GOT3 (cell line): ENCODE measurements around the gene NACC2.

ENCODE experiments used
- DNase-seq: peaks from one replicate; lab custom pipeline; 2025; ENCODE audit warnings: mixed read lengths; lab: John Stamatoyannopoulos, UW

NACC2 gene

DNA sequence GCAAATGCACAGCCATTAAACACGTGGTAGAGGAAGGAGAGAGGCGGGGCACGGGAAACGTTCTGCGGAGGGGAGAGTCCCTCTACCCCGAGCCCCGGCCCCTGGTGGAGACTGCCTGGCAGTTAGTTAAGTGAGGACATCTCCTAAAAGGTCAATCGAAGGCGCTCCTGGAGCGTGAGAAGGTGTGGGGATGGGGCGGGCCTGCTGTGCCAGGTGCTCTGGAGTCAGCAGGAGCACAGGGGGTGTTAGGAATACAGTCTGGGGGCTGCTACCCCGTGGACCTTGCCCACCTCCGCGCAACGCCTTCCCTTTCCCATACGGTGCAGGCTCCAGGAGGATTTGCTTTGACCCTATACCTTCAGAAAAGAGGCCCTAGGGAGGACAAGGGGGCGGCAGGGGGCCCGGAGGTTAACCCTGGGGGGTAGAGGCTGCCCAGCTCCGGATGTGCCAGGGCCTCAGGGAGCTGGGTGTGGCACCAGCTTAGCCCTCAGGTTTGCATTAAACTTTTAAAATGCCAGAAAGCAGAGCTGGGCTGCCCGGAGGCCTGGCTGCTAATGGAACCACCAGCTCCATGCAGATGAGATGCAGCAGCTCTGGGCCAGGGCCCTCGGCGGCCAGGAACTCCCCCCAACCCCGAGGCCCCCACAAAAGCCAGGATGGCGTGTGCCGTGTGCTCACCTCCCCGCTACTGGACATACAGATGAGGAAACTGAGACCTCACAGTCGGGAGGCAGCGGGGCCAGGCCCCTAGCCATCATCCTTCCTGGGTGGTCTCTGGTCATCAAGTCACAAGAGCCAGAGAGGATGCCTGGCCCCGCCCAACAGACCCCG, 39.2 kb downstream of the NACC2 start:
- DNase-seq, result no peak

DNA sequence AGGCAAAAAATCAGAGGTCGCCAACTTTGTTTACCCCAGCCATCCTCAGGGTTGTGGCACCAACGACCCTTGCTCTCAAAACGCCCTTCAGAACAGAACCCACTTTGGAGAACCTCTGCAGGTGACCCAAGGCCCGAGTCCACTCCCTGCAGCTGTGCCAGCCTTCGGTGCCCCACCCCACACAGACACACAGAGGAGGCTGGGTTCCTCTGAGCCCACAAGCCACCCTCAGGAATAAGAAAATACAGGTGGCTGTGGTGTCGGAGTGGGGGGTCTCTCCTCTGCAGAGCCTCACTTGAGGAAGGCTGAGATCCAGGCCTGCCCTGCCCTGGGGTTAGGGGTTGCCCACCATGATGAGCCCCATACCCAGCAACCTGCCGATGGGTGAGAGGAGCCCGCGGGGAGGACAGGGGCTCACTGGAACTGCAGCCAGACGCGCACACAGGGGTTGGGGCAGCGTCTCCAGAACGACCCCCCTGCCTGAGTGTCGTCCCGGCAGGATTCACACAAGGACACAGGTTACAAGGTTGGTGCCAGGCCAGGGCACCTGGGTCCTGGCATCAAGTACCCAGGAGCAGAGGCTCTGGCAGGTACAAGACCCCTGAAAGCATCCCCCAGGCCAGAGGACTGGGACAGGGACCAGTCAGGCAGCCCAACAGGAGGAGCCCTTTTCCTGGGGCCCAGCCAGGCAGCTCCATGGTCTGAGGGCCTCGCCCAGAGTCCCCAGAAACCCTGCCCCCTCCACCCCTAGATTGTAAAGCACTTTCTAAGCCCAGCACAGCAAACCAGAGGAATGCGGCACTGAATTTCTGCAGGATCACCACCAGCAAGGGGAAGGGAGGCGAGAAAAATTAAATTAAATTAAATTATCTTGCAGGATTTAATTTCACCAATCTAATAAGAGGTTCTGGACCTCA, 40.0 kb downstream of the NACC2 start:
- no peak for DNase-seq

DNA sequence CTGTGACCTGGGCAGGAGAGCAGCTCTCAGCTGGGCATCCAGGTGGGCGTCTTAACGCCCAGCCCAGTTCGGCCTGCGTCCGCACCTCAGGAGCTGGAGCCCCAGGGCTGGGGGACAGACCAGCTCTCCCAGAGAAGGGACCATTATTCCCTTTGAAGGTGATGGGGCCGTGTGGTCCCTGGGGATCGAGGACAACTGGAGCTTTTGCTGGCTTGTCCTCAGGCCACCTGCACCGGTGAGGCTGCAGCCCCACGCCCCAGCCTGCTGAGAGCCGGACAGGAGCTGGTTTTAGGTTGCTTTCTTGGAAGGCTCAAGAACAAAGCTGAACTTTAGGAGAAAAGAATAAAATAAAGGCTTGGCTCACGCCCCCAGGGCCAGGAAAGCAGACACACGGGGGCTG, 40.9 kb downstream of the NACC2 start:
- DNase-seq, result no peak

DNA sequence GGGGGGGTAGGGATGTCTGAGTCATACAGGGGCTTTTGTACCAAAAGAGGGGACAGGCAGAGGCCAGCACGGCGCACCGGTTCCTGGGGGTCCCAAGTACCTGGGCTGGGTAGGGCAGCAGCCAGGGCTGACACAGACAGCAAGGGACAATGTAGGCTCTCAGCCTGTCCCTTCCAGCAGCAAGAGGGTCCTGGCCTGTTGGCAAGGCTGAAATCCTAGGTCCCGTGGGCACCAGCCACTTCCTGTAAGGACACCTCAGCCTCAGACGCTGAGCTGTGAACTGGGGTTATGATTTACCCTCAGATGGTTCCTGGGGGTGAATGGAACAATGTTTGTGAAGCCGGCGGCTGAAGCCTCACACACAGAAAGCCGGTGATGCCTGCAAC, 41.3 kb downstream of the NACC2 start:
- DNase-seq, result no peak

DNA sequence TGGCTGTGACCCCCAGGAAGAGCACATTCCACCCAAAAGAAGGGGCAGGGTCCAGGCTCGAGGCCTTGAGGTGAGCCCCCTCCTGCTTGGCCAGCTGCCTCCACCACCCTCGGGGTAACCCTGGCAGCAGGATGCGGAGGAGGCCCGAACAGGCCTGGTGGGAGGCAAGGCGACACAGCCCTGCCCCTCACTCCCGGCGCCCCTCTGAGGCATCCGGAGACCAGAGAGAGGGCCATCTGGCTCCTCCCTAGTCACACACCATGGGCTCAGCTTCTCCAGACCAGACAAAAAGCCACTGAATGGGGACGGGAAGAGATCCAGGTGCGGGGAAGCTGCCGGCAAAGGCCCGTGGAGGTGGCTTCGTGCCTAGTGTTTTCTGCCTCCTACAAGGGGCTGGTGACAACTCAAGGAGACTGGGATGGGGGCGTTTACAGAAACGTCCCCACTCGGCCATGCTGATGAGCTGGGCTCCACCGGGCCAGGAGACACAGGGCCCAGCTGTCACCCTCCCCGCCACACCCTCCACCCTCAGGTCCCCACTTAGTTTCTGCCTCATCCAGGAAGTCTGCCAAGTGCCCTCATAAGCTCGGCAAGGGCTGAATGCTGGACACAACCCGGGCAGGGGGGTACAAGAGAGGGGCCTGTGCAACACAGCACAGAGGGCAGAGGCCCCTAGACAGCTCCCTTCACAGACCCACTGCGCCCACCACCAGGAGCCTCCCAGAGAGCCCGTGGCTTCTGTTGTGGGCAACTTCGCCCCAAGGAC, 41.9 kb downstream of the NACC2 start:
- no peak for DNase-seq

DNA sequence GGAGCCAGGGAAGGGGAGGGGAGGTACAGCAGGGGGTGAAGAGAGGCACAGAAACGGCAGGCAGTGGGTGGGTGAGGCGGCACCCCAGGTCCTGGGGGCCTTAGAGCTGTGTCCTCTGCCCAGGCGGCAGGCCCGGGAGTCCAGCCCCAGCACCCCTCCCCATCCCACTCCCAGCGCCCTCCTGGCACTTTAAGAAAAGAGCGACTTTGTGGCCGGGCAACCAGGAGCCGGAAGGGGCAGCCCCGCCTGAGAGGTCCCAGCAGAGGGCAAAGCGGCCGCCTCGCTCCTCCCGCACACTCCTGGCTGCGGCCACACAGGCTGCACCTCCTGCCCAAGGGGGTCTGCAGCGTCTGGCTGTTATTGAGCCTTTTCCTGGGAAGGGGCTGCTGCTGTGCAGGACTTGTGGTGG, 42.6 kb downstream of the NACC2 start:
- no peak for DNase-seq

DNA sequence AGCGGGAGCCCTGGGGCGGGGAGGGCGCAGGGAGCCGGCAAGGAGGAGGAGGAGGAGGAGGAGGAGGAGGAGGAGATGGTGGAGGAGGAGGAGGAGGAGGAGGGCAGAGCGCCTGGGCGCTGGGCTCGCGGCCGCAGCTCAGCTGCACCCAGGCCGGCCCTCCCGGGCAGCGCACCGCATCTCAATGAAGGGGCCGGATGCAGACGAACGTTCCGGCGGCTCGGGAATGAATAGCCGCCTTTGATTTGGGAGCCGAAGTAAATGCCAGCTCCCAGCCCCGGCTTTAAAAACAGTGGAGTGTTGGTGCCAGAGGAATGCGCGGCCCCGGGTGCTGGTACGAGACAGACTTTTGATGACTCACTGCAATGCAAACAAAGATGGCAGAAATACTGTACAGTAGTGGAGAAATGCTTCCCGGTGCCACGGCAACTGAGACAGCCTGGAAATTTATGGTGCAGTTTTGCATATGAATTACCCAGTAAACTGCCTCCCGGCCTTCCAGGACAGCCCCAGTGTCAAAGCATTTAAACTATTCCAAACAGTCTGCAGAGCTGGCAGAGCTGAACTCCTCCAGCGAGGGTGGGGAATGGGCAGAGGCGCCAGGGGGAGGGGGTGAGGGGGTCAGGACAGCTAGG, 43.1 kb downstream of the NACC2 start:
- peak; percentile 19 for DNase-seq

DNA sequence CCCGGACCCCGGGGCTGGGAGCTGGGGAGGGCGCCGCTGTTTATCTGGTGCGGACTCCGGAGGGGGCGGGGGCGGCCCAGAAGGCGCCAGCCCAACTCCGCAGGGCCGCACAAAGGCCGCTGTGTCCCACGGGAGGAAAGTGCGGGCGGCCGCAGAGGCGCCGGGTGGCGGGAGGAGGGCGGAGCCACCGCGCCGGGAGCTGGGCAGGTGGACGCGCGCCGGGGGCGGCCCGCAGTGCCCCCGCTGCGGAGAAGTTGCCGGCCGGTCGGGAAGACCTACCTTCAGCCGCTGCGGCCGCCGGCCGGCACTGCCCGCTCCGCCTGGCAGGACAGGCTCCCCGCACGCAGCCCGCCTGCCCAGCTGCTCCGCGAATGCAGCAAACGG, 43.6 kb downstream of the NACC2 start:
- DNase-seq, result no peak

DNA sequence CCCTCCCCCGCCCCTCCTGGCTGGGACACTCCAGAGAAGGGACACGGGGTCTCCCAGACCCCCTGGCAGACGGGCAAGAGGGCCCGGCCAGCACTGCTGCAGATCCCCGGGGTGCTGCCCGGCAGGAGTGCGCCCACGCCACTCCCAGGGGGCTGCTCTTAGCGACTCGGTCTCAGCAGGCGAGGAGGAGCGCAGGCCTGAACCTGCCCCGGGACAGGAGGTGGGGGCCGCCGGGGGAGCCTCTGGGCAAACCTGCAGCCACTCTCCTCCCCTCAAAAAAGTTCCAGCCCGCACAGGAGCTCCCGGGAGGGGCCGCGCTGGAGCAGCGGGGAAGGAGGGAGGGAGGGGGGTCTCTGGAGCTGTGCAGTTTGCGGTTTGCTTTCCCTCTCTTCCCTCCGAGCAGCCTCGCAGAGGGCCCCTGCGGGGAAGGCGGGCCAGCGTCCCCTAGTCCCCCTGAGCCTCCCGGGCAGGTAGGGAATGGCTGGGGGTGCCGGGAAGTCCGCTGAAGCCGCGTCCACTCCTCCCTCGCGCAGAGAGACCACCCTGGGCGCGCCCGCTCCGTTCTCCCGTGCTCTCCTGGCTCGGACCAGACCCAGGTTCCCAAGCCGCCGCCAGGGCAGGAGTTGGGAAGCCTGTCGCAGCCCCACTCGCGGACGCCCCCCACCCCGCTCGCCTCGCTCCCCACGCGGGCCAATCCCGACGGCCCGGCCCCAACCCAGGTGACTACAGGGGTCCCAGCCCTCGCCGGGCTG, 44.2 kb downstream of the NACC2 start:
- no peak for DNase-seq

DNA sequence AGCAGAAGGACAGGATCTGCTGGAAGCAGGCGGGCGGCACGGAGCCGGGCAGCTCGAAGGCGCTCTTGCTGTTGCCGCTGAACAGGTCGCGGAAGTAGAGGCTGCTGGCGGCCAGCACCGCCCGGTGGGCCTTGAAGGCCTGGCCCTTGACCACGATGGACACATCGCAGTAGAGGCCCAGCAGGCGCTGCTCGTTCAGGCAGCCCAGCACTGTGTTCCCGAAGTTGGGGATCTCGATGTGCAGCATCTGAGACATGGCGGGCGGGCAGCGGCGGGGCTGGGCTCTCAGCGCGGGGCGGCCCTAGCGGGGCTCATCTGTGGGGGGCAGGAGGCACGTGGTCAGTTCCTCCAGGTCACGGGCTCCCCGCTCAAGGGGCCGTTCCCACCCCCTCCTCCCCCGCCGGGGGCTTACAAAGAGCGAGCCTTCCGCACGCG, 44.8 kb downstream of the NACC2 start:
- no peak for DNase-seq

DNA sequence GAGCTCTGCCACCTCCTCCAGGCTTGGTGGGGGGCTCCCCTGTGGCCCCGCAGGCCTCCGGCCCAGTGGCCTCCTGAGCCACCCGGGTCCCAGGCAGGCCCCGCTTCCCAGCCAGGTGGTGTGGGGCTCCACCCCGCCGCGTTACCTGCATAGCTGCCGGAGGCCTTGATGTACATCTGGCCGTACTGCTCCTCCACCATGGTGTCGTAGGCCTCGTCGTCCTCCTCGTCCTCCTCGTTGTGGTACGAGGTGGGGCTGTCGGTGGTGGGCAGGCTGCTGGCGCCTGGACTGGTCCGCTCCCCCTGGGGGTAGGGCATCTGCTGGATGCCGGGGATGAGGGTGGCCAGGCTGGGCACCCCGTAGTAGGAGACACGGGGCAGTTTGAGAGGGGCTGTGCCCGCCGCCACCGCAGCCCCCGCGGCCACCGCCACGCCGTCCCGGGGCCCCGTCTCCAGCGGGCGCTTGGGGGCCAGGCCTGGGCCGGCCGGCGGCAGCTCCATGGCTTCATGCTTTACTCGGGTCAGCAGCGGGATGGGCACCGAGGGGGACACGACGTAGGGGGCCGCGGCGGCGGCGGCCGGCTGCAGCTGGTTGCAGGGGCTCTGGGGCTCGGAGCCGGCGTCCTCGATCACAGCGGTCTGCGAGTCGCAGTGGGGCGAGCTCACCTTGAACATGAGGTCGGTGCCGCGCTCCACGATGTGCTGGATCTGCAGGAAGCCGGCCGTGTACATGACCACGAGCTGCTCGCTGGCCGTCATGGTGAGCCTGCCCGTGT, 45.4 kb downstream of the NACC2 start:
- DNase-seq, result no peak

DNA sequence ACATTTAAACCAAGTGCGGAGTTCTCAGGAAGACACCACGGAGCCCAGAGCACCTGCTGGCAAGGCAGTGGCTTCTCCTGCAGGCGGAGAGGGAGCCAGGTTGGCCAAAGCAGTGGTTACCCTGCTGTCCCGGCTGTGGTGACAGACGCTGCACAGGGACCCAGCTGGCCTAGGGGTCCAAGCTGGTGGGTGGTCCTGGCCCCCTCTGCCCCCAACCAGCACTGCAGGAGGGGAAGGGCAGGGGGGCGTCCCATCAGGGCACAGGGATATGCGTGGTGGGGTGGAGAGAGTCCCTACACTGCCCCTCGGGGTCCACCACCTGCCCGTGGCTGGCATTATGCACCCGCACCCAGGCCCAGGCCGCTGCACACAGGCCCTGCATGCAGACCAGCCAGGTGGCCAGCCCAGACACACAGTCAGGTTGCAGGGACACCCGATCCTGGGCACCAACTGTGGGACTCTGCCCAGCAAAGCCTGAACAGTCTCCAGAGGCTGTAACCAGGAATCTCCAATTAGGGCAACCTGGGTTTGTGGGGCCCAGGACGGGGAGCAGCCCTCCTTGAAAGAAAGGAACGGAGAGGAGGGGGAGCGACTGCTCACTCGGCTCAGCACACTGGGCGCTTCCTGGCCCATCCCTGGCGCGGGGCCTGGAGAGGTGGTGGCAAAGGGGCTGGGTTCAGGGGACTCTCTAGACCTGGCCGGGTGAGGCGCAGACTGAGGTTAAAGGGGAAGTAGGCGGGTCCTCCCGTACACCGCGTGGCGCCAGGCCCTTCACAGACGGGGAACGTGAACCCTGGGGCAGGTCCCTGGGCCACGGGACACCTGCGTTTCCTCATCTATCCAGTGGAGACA, 46.3 kb downstream of the NACC2 start:
- no peak for DNase-seq

DNA sequence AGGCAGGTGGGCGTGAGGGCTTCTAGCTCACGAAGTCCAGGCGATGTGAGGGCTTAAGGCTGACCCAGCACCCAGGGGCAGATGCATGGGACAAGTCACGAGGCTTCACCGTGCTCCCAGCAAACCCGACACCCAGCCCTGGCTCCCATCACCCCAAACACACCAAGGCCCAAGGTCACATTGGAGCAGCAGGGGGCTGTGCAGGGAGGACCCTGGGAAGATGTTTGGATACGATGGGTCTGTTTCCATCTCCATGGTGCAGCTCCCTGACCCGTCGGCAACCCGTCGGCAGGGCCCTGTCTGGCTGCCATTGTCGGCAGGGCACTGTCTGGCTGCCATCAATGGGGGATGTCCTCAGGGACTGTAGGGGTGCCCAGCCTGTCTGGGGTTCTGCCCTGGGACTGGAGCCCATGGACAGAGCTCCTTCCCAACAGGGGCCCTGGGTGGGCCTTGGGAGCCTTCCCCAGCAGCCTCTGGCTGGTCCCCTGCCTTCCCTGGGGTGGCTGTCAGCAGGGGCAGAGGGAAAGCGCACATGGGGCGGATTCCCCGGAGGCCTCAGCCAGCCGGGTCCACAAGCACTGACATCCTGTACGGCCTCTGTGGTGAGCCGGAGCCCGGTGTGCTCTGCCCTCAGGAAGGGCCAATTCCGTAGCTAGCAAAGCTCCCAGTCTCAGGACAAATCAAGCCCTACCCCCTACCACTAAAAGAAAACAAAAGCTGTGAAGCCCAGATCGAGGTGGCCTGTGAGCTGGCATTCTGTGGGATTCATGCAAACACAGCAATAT, 47.1 kb downstream of the NACC2 start:
- no peak for DNase-seq

DNA sequence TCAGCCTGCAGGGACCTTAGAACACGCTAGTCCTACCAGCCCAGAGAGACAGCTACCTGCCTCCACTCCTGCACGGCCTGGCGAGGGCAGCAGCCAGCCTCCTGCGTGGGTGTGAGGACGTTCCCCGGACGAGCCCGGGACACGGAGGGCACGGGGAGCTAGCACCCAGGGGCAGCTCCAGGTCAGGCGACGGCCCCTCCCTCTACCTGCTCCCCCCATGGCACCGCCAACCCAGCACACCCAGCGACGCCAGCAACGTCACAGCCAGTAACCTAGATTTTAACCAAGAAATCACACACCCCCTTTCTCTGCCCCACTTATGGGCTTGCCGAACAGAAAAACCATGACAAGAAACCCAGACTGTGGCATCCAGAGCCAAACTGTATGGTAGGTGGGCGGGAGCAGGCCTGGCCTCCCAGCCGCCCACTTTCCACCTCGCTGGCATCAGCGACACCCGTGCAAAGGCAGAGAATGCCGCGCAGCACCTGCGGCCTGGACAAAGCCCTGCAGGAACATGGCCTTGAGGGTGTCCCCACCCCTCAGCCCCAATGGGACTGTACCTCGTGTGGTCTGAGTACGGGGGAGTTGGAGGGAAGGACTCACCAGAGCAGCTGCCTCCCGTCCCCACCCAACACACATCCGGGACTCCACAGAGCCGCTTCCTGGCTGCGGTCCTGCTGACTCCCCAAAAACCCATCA, 47.9 kb downstream of the NACC2 start:
- DNase-seq, result no peak

DNA sequence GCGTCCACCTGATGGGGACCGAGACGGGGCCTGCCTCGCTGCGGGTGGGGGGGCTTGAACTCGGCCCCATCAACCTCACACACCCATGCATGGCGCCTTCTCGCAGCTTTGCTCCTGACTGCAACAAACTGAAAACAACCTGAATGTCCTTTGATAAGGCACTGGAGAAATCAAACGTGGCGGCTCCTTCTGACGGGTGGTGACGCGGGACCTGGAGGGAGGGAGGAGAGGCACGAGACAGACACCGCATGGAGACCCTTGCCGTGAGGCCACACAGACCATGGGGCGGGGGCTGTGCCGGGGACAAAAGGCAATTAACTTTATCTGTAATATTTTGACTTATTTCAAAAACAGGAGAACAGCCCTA, 48.6 kb downstream of the NACC2 start:
- DNase-seq, result no peak

DNA sequence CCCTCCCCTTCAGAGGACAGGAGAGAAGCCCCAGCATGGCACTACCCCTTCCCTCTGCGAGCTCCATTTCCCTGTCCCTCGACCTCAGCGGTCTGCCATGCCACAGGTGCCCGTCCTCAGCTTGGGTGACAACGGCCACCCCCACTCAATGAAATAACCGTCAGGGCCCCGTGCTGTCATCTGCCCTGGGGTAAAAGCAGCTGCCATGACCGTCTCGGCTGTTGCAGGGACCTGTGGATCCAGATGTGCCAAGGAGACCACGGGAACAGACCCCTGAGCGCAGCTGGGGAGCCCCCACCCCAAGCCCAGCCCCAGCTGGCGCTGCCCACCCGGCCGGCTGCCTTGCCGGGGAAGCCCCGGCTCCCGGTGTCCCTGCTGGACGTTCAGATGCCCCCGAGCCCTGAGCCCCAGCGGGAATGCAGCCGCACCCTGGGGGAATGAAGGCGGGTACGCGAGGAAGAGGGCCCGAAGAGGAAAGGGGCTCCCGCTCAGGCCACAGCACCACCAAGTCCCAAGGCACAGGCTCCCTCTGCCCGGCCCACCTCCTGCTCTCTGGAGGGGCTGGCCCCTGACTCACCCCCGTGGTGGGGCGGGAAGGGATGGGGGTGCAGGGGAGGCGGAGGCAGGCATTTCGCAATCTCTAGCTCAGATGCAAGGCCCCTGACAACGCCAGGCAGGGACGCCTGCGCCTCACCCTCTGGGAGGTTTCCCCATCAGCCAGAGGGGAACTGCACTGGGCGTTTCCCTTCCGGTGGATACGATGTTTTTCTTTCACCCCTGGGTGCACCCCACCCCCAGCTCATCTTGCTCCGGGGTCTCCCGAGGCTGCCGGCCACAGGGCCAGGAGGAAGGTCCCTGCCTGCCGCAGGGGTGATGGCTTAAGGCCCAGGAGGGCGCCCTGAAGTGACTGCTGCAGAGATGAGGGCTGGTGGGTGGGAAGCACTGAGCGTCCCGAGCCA, 49.2 kb downstream of the NACC2 start:
- no peak for DNase-seq
